Neural progenitor cell (in vitro differentiated cells): Measurements from ENCODE around the gene MESP2. TPM values are rescaled to one million over a fixed set of nuclear protein-coding genes. Genes with fewer than 3 reads are reported as not detected.

ENCODE experiments used
- DNase-seq: peaks from one replicate; pipeline ENCODE4 v3.0.0-alpha.2; 2016; ENCODE audit warnings: low spot score
- H2AFZ ChIP-seq: fragments of 200-600 bp; sonication (generic); replicated peaks from 2 replicates; pipeline ENCODE4 v1.6.1; 2016; ENCODE audit warnings: antibody characterized with exemption
- H3F3A ChIP-seq: fragments of 200-600 bp; sonication (generic); 2 replicates; pipeline ENCODE4 v1.6.1; 2016; ENCODE audit warnings: antibody characterized with exemption, low read depth
- H3K27ac ChIP-seq: fragments of 200-600 bp; sonication (generic); 2 replicates; pipeline ENCODE4 v1.5.1; 2016; ENCODE audit warnings: mild to moderate bottlenecking
- H3K27me3 ChIP-seq: fragments of 200-600 bp; sonication (generic); 2 replicates; pipeline ENCODE4 v1.6.1; 2016; ENCODE audit warnings: mild to moderate bottlenecking, moderate library complexity
- H3K36me3 ChIP-seq: fragments of 200-600 bp; sonication (generic); 2 replicates; pipeline ENCODE4 v1.5.1; 2016
- H3K4me1 ChIP-seq: fragments of 200-600 bp; sonication (generic); 2 replicates; pipeline ENCODE4 v1.6.1; 2016; ENCODE audit warnings: mixed run types
- H3K4me2 ChIP-seq: fragments of 200-600 bp; sonication (generic); 2 replicates; pipeline ENCODE4 v1.6.1; 2016
- H3K4me3 ChIP-seq: fragments of 200-600 bp; sonication (generic); 2 replicates; pipeline ENCODE4 v1.5.1; 2016
- H3K79me2 ChIP-seq: fragments of 200-600 bp; sonication (generic); 2 replicates; pipeline ENCODE4 v1.6.1; 2016; ENCODE audit warnings: low read depth
- H3K9ac ChIP-seq: fragments of 200-600 bp; sonication (generic); 2 replicates; pipeline ENCODE4 v1.6.1; 2016
- H3K9me3 ChIP-seq: fragments of 200-600 bp; sonication (generic); 2 replicates; pipeline ENCODE4 v1.5.1; 2016; ENCODE audit warnings: low read depth
- H4K20me1 ChIP-seq: fragments of 200-600 bp; sonication (generic); 2 replicates; pipeline ENCODE4 v1.6.1; 2016; ENCODE audit warnings: low read depth
- H3K27ac Mint-ChIP-seq: 3 replicates; pipeline ENCODE4 v1.8.0; 2021; ENCODE audit warnings: mixed read lengths
- H3K27me3 Mint-ChIP-seq: 2 replicates; pipeline ENCODE4 v1.8.0; 2022; ENCODE audit warnings: low read depth, mild to moderate bottlenecking, inconsistent platforms, moderate library complexity, mixed read lengths; ENCODE audit not compliant: insufficient read depth
- H3K36me3 Mint-ChIP-seq: 3 replicates; pipeline ENCODE4 v1.8.0; 2021; ENCODE audit warnings: mixed read lengths
- H3K4me1 Mint-ChIP-seq: 3 replicates; pipeline ENCODE4 v1.8.0; 2021; ENCODE audit warnings: mixed read lengths
- H3K4me3 Mint-ChIP-seq: 3 replicates; pipeline ENCODE4 v1.8.0; 2021; ENCODE audit warnings: mild to moderate bottlenecking, moderate library complexity, mixed read lengths
- H3K9me3 Mint-ChIP-seq: 3 replicates; pipeline ENCODE4 v1.8.0; 2020; ENCODE audit warnings: mixed read lengths
- EZH2 ChIP-seq: fragments of 200-600 bp; sonication (generic); IDR thresholded peaks from 2 replicates; pipeline ENCODE4 v1.6.1; 2017; ENCODE audit warnings: antibody characterized with exemption, mild to moderate bottlenecking, moderate library complexity
- EZH2phosphoT487 ChIP-seq: fragments of 200-600 bp; sonication (generic); IDR thresholded peaks from 2 replicates; pipeline ENCODE4 v1.6.1; 2017; ENCODE audit warnings: antibody characterized with exemption
- total RNA-seq: library from RNA; depleted of rRNA; stranded (reverse); fragments of >200 nt; gene quantifications from 2 replicates; pipeline ENCODE4 v1.2.3, GENCODE V29; 2015; ENCODE audit warnings: low replicate concordance
- TF ChIP-seq, protein P1 (sequence below): fragments of 200-600 bp; sonication (generic); IDR thresholded peaks from 2 replicates; pipeline ENCODE4 v1.5.1; 2017; ENCODE audit warnings: antibody characterized with exemption, mild to moderate bottlenecking

The MESP2 gene
- total RNA-seq, 1 donor from 2014 or later: not detected

DNA sequence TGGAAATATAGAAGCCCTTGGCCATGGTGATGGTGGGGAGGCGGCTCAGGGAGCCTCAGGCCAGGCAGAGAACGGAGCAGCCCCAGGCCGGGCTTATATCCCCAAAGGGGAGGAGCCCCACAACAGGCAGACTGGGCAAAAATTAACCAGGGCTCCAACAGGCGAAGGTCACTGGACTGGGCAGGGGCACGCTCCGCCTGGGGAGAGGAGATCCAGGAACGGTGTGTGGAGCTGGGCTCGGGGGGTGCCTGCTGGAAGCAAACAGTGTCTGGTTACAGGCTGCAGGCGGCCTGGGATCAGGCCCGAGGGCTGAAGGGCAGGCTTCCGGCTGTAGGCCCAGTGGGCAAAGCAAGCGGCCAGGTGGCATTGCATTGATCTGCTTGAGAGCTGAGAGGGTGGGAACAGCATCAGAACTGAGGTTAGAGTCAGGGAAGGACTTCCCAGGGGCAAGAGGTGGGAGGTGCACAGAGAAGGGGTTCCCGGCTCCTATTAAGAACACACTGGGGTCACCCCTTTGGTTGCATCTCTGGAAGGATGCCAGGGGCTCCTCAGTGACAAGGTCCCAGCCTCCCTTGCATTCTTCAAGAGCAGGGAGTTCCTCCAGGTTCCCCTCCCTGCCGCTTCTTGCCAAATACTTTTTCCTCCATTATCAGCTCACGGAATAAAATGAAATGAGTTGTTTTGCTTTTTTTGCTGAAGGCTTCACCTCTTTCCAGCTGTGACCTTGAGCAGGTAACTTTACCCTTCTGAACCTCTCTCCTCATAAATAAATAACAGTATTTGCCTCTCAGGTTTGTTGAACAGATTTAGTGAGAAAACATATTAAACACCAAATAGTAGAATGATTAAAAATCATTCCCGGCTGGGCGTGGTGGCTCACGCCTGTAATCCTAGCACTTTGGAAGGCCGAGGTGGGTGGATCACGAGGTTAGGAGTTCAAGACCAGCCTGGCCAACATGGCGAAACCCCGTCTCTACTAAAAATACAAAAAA is 30.7 kb downstream of the MESP2 start:
- no peak overlapping the region for H3K27ac Mint-ChIP-seq
- Histone ChIP-seq H3K79me2 (no peaks in the 10 kb centered on the region), H3K9ac (no peak overlapping the region), H3K4me2 (no peak overlapping the region), H3K27ac (no peak overlapping the region), H4K20me1 (no peaks in the 10 kb centered on the region), H3F3A (peaks cover 6% of the 10 kb centered on the region), H3K27me3 (no peaks in the 10 kb centered on the region), H3K36me3 (no peaks in the 10 kb centered on the region), H3K4me3 (no peak overlapping the region), H3K4me1 (peaks cover 12% of the 10 kb centered on the region), H3K9me3 (no peaks in the 10 kb centered on the region), H2AFZ (no peak overlapping the region)
- no peaks in the 10 kb centered on the region for H3K9me3 Mint-ChIP-seq
- H3K4me3 Mint-ChIP-seq: no peak overlapping the region
- no peaks in the 10 kb centered on the region for H3K36me3 Mint-ChIP-seq
- H3K27me3 Mint-ChIP-seq: peaks cover 11% of the 10 kb centered on the region
- TF ChIP-seq EZH2phosphoT487 (no peak), EZH2 (no peak)
- TF ChIP-seq, protein P1, sequence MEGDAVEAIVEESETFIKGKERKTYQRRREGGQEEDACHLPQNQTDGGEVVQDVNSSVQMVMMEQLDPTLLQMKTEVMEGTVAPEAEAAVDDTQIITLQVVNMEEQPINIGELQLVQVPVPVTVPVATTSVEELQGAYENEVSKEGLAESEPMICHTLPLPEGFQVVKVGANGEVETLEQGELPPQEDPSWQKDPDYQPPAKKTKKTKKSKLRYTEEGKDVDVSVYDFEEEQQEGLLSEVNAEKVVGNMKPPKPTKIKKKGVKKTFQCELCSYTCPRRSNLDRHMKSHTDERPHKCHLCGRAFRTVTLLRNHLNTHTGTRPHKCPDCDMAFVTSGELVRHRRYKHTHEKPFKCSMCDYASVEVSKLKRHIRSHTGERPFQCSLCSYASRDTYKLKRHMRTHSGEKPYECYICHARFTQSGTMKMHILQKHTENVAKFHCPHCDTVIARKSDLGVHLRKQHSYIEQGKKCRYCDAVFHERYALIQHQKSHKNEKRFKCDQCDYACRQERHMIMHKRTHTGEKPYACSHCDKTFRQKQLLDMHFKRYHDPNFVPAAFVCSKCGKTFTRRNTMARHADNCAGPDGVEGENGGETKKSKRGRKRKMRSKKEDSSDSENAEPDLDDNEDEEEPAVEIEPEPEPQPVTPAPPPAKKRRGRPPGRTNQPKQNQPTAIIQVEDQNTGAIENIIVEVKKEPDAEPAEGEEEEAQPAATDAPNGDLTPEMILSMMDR: no peak
- DNase-seq: peak; percentile 37
- peaks cover 26% of the 10 kb centered on the region for H3K4me1 Mint-ChIP-seq

DNA sequence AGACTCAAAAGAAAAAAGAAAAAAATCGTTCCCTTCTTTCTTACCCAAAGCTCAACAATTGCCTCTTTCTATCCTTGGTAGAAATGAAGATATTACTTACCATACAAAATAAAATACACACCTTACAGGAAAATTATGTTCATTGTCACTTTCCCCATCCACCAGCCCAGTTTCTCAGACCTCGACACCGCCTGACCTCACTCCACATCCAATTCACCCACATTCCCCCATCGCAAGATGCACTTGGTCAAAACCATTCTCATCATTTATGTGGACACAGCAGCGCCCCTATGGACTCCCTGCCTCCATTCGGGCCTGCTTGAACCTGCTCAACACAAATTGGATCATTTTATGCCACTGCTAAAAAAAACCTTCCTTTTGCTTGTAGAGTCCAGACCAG is 31.6 kb downstream of the MESP2 start:
- Histone ChIP-seq H3K36me3 (no peaks in the 10 kb centered on the region), H3K4me3 (no peak overlapping the region), H3K79me2 (no peaks in the 10 kb centered on the region), H3K27me3 (no peaks in the 10 kb centered on the region), H3K4me2 (no peak overlapping the region), H3K9me3 (no peaks in the 10 kb centered on the region), H3F3A (peaks cover 6% of the 10 kb centered on the region), H3K9ac (no peak overlapping the region), H3K4me1 (peaks cover 12% of the 10 kb centered on the region), H2AFZ (no peak overlapping the region), H4K20me1 (no peaks in the 10 kb centered on the region), H3K27ac (no peak overlapping the region)
- peak overlapping the region; percentile 40 for H3K27ac Mint-ChIP-seq
- no peaks in the 10 kb centered on the region for H3K36me3 Mint-ChIP-seq
- TF ChIP-seq EZH2phosphoT487 (no peak), EZH2 (no peak)
- TF ChIP-seq, protein P1: no peak
- no peak overlapping the region for H3K4me3 Mint-ChIP-seq
- H3K4me1 Mint-ChIP-seq: peaks cover 21% of the 10 kb centered on the region
- H3K9me3 Mint-ChIP-seq: no peaks in the 10 kb centered on the region
- peaks cover 13% of the 10 kb centered on the region for H3K27me3 Mint-ChIP-seq
- no peak for DNase-seq

GRCh38 chr15:89808160-89808870 is 32.2 kb downstream of the MESP2 start:
- peak; percentile 4 for DNase-seq
- Histone ChIP-seq H3K4me1 (peaks cover 12% of the 10 kb centered on the region), H3K27ac (no peak overlapping the region), H3K36me3 (no peaks in the 10 kb centered on the region), H3F3A (peaks cover 6% of the 10 kb centered on the region), H3K9ac (no peak overlapping the region), H2AFZ (no peak overlapping the region), H4K20me1 (no peaks in the 10 kb centered on the region), H3K27me3 (peaks cover 3% of the 10 kb centered on the region), H3K4me3 (no peak overlapping the region), H3K4me2 (peak overlapping the region; percentile 57), H3K9me3 (no peaks in the 10 kb centered on the region), H3K79me2 (no peaks in the 10 kb centered on the region)
- H3K36me3 Mint-ChIP-seq: no peaks in the 10 kb centered on the region
- H3K9me3 Mint-ChIP-seq: no peaks in the 10 kb centered on the region
- H3K27me3 Mint-ChIP-seq: peaks cover 15% of the 10 kb centered on the region
- H3K4me1 Mint-ChIP-seq: peaks cover 21% of the 10 kb centered on the region
- no peak for TF ChIP-seq EZH2
- TF ChIP-seq, protein P1: no peak
- TF ChIP-seq EZH2phosphoT487: no peak
- peak overlapping the region; percentile 40 for H3K27ac Mint-ChIP-seq
- peak overlapping the region; percentile 46 for H3K4me3 Mint-ChIP-seq
